Transverse colon (tissue), 3 donors: ENCODE results near the gene RBBP8.

ENCODE experiments used
- CTCF ChIP-seq, 5 experiments: fragments of 200-600 bp in 3 of 5; fragments of 450-650 bp in 2 of 5; sonication (generic) in 3 of 5; IDR thresholded peaks; 1 replicate in 2 of 5; 2 replicates in 3 of 5; pipeline ENCODE4 v1.5.1; 2016 to 2017; ENCODE audit warnings: antibody characterized with exemption in 5 of 5, inconsistent platforms in 3 of 5, mild to moderate bottlenecking in 2 of 5, moderate library complexity in 1 of 5
- EP300 ChIP-seq: sonication (generic); formaldehyde crosslinking; IDR thresholded peaks from one replicate; pipeline ENCODE4 v1.6.1; 2017; ENCODE audit warnings: antibody characterized with exemption, low read depth

- TF ChIP-seq CTCF (IDR thresholded peaks at IDR 0.05), result no peak
- TF ChIP-seq EP300, result no peak
Observed at GRCh38 chr18:23072079-23072478, 139.0 kb downstream of the RBBP8 start.
